Astrocyte of the hippocampus (primary cell): ENCODE measurements around the gene CHERP.
"Not testable (repeated sequence)": the region's sequence is repeated elsewhere in the genome, so short reads cannot be mapped to it uniquely, and the experiment has no call there.

ENCODE experiments used
- DNase-seq: peaks from one replicate; pipeline ENCODE4 v3.0.0; 2011; ENCODE audit warnings: low read depth, low spot score

Gene CHERP

DNA sequence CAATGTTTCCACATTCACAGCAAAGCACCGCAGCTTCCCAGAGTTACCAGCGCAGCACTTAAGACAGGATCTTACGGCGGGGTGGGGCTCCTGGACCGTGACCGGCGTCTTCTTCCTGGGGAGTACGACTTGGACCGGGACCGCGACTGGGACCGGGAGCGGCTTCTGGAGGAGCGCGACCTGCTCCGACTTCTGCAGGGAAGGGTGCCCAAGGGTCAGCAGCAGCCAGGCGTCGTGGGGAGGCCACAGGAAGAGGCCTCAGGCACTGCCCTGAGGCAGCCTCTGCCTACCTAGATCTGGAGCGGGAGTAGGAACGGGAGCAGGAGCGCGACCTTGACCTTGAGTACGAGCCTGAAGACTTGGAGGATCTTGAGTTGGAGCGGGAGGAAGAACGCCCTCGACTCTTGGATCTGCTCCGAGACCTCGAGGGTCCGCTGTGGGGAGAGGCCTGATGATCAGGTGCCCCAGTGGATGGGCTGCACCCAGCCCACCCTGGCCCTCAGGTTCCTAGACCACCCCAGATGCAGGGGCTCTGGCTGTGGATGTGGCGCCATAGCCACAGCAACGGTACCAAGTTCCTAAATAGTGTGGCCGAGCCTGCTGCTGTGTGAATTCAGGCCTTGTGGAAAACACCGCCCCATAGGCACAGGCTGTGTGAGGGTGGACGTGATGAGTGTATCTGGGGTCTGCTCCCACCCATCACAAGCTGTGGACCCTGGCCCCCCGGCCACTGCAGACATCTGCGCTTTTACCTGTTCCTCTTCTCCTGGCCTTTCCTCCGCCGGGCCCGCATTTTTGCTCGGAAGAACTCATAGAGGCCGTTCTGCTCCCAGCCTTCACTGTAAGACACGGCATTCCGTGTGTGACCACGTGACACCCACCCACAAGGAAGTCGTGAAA is 21.9 kb downstream of the CHERP start:
- DNase-seq: no peak

DNA sequence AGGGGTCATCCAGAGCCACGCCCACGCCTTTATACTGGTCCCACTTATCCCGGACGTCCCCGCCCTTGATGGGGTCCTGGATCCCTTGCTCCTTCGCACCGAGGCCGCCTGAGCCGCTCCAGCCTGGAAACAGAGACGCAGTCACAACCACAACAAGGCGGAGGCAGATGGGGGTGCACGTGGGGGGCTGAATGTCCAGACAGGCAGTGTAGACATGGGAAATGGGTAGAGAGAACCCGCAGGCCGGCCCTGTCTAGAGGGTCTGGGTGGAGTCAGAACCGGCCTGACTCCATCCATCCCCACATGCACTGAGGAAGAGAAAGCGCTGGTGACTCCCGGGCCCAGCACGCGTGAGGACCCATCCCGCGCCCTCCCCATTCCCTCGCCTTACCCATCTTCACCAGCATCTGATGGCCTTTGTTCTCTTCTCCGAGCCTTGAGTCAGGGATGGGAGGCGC is 23.0 kb downstream of the CHERP start:
- no peak for DNase-seq

DNA sequence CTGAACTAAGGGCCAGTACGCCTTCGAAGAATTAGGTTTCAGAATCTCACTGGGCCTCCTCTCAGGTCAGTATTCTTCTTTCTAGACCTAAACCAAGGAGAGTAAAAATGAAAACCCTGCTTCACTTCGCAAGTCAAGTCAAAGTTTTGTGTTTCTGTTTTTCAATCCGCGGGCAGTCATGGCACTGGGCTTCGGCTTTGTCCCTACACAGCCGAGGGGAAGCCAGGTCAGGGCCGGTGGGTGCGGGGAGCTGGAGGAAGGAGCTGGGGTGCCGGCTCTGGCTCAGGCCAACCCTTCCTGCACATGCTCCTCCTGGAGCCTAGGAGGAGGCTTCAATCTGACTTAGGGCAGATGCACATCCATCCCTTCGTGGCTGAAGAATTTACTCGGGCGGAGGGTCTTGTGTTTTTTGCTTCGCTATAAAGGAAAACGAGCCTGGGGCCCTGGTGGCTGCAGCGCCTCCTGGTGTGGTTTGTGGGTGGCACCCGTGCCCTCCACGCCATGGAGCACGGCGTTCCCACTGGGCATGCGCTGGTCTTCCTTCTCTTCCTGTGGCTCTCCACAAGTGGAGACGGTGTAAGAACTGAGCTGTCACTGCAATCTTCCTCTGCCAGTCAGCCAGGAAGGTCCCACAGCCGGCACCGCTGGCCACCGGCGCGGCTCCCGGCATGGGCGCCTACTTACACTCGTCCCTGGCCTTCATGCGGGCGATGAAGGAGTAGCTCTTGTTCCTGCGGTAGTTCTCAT is 23.6 kb downstream of the CHERP start:
- no peak for DNase-seq

DNA sequence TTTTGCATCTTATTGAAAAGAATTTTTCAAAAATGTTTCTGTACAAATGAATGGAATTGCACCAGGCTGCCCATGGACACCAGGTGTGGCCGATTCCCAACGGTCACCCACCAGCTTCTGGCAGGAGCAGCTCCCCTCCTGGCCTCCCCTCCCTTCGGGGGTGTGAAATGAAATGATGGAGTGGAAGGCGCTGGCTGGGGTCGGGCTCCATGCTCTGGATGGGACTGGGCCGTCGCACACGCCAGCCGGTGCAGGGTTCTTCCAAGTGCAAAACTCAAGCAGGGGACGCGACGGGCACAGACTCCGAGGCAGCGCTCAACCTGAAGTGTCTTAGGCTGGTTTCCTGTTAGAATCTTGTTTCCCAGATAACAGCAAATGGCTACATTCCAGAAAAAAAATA is 24.2 kb downstream of the CHERP start:
- DNase-seq: no peak

DNA sequence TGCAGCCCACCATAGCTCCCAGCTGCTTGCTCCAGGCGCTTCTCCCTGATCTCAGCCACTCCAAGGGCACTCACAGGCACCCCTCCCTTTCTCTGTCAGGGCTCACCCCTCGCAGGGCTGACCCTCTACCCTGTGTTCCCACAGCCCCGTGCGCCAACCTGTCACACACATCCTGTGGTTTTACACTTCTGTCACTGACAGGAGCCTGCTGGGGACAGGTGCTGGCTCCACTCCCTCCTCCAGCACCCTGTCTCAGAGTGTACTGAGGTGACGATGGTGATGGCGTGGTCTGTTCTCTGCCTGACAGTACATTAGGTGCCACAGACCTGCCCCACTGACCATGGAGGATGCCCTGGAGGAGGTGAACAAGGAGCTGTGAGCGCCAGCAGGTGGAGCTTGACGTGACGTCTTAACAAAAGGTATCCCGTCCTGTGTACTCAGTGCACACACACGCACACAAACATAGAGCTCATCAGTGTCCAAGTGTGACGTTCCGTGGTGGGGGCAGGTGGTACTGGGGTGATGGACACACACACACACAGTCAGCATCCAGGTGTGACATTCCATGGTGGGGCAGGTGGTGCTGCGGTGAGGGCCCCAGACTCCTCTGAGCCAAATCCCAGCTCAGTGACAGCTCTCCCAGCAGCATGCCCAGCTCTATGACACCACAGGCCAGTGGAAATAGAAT is 25.2 kb downstream of the CHERP start:
- DNase-seq: no peak

DNA sequence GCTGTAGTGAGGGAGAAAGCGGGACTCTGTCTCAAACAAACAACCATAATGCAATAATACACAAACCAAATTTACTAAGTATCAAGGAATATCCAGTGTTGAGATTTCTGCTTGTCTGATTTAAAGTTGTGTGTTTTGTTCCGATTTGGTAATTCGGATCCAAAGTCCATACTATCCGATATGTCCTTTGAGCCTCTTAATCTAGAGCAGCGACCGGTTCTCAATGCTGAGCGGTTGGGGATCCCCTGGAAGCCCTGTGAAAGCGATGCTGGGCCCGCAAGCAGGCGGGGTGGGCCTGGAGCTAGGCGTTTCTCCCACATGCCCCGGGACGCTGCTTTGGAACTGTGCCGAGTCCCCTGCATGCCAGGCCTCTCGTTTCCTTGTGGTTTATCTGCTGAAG is 25.9 kb downstream of the CHERP start:
- DNase-seq: no peak

DNA sequence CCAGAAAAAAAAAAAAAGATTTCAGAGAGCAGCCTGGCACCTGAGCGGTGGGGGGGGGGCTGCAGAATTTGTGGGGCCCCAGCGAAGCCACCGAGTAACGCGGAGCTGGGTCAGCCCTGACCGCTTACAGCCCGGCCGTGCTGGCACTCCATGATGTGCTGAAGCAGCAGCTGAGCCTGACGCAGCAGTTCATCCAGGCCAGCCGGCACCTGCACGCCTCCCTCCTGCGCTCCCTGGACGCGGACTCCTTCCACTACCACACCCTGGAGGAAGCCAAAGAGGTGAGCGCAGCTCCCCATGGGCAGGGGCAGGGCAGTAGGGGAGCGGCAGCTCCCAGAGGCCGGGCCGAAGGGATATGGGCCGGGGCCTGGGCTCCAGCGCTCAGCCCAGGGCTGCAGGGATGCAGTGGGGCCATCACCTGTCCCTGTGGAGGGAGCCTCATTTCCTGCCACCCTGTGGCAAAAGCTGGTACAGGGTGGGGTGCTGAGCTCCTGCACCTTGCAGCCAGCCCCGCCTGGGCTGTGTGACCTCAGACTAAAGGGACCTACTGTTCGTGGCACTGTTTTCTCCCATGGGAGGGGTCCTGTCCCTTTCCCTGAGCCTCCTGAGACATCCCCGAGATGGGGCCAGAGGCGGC is 27.7 kb downstream of the CHERP start:
- DNase-seq: no peak

DNA sequence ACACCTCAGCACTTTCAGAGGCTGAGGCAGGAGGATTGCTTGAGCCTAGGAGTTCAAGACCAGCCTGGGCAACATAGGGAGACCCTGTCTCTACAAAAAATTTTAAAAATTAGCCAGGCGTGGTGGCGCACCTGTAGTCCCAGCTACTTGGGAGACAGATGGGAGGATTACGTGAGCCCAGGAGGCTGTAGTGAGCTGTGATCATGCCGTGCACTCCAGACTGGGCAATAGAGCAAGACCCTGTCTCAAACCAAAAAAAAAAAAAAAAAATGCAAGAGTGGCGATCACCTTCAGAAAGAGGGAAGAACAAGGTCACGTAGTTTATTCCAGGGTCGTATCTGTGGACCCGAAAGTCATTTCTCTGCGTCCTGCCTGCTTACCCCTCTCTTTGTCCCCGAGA is 29.6 kb downstream of the CHERP start:
- not testable (repeated sequence) for DNase-seq

DNA sequence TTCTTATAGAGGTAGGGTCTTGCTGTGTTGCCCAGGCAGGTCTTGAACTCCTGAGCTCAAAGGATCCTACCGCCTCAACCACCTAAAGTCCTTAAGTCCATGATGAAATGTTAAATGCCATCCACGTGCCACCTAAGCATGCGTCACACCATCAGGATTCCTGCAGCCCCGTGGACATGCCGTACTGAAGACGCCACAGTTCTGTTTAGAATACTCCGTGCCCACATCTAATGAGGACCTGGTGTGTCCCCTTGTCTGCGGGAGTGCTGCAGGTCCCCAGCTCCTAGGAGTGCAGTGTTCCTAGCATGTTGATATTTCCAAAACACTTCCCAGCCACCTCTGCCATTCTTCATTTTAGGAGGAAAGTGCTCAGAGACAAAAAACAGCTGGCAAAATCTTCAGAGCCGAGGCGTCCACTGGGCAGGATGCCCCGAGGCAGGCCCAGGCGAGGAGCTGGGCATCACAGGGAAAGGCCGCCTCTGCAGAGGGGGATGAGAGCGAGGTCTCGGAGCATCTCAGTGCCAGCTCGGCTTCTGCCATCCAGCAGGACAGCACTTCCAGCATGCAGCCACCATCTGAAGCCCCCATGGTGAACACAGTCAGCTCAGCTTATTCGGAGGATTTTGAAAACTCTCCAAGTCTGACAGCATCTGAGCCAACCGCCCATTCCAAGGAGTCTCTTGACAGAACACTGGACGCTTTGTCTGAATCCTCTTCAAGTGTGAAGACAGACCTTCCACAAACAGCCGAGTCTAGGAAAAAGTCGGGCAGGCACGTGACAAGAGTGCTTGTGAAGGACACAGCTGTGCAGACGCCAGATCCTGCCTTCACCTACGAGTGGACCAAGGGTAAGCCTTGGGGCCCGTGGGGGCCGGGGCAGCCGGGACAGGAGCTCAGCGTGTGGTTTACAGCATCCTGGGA is 32.8 kb downstream of the CHERP start:
- peak; percentile 74 for DNase-seq

DNA sequence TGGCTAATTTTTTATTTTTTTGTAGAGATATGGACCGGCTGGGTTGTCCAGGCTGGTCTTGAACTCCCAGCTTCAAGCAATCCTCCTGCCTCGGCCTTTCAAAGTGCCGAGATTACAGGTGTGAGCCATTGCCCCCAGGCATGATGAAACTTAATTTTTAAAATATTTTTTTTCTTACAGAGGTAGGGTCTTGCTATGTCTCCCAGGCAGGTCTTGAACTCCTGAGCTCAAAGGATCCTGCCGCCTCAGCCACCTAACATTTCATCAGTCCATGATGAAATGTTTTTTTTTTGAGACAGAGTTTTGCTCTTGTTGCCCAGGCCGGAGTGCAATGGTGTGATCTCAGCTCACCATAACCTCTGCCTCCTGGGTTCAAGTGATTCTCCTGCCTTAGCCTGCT is 33.7 kb downstream of the CHERP start:
- no peak for DNase-seq

DNA sequence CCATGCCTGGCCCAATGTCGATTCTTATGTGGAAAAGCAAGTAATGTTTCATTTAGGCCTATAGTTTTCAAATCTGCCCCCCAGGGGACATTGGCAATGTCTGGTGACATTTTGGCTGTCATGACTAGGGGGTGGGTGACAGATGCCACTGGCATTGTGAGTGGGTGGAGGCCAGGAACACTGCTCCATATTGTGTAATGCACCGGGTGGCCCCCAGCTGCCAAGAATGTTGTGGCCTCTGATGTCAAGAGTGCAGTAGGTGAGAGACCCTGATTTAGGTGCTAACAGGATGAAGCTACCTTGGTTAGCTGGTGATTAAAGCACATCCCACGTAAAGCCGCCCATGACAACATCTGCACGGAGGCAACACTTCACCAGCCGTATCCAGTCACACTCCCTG is 35.3 kb downstream of the CHERP start:
- no peak for DNase-seq

DNA sequence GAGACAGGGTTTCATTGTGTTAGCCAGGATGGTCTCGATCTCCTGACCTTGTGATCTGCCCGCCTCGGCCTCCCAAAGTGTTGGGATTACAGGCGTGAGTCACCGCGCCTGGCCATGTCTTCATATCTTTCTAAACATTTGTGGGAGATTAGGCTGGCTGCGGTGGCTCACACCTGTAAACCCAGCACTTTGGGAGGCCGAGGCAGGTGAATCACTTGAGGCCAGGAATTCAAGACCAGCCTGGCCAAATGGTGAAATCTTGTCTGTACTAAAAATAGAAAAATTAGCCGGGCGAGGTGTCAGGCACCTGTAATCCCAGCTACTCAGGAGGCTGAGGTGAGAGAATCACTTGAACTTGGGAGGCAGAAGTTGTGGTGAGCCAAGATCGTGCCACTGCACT is 36.1 kb downstream of the CHERP start:
- DNase-seq: not testable (repeated sequence)

DNA sequence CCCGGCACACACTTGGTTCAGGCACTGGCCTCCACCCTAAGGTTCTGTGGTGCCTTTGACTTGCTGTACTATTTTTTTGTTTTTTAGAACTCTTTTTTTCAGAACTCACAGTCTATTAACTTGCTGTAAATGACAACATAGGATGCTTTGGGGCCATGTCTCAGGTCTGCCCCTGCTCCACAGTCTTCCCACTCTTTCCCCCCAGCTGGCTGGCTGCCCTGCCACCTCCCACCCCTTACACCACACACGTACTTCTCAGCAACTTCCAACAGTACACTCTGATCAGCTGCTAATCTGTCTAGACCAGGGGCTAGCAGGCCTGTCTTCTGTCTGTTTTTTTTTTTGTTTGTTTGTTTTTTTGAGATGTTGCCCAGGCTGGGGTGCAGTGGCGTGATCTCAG is 38.0 kb downstream of the CHERP start:
- DNase-seq: no peak

DNA sequence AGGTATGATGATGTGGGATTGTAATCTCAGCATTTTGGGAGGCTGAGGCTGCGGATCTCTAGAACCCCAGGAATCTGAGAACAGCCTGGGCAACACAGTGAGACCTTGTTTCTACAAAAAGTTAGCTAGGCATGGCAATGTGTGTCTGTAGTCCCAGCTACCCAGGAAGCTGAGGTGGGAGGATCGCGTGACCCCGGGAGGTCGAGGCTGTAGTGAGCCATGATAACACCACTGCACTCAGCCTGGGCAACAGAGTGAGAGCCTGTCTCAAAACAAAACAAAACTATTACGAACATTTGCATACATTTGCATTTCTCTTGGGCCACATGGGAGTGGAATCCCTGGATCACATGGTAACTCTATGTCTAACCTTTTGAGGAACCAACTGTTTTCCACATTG is 44.4 kb downstream of the CHERP start:
- no peak for DNase-seq

DNA sequence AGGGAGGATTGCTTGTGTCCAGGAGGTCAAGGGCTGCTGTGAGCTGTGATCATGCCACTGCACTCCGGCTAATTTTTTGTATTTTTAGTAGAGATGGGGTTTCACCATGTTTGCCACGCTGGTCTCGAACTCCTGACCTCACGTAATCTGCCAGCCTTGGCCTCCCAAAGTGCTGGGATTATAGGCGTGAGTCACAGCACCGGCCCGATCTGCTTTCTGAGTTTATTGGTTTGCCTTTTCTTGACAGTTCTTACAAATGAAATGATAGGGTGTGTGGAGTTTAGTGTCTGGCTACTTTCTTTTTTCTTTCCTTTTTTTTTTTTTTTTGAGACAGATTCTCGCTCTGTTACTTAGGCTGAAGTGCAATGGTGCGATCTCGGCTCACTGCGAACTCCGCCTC is 45.2 kb downstream of the CHERP start:
- DNase-seq: no peak

DNA sequence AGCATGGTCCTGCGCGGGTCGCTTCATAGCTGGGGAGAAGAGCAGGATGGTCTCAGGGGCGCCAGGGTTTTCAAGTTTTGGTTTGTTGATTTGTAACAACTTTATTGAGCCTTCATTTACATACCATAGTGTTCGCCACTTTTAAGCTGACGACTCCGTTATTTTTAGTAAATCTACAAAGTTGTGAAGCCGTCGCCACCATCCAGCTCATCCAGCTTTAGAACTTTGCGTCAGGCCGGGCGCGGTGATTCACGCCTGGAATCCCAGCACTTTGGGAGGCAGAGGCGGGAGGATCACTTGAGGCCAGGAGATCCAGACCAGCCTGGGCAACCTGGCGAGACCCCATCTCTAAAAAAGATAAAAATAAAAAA is 45.6 kb downstream of the CHERP start:
- DNase-seq: peak; percentile 62

DNA sequence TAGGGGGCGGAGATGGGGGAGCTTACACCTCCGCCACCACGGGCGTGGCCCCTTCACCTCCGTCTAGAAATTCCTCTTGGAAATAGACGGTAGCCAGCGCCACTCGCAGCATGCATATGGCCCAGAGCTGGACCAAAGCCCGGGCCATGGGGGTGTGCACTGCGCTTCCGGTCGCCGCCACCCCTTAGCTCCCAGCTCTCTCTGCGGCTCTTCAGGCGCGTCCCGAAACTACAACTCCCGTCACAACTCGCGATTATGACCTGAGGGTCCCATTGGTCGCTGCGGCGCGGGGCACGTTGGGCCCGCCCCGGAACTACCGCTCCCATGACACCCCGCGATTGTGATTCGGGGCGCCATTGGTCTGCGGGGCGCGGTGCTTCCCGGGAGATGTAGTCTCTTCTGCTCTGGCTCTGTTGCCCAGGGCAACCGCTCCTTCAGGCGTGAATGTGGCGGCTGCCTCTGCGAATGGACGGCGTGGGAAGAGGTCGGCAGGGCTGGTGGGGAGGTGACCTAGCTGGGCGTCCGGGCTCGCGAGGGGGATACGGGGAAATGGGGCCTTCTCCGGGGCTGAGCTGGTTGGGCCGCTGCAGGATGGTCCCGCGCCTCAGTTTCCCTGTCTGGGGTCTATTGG is 46.1 kb downstream of the CHERP start, which contains the start of the genes C19orf44 and CALR3:
Gene C19orf44, plus strand, starts transcription at position 413 of the 631 bp plus-strand sequence. CDS start 4,399 bp downstream, outside the sequence.
Gene CALR3, minus strand, starts transcription at position 186 of the 631 bp plus-strand sequence. Its CDS starts 38 bp downstream, at position 148.
- DNase-seq: peak; percentile 100

DNA sequence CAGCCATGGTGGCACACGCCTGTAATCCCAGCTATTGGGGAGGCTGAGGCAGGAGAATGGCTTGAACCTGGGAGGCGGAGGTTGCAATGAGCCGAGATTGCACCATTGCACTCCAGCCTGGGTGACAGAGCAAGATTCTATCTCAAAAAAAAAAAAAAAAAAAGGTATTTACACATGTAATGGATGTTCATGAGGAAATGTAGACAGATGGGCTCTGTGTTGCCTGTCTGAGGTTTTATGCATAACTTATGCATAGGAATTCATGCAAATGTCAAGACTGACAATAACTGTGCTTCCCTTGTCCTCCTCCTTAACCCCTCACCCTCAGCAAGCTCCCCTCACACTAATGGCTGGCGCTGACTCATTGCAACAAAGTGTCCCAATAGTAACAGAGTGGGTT is 55.8 kb downstream of the CHERP start:
- DNase-seq: not testable (repeated sequence)

DNA sequence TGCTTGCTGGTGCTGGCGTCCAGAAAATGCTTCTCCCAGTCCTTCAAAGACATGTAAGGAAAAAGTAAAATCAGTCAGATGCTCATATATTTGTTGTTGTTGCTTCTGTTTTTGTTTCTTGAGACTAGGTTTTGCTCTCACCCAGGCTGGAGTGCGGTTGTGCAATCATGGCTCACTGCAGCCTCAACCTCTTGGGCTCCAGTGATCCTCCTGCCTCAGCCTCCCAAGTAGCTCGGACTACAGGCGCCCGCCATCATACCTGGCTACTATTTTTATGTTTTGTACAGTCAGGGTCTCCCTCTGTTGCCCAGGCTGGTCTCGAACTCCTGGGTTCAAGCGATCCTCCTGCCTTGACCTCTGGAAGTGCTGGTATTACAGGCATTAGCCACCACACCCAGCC is 59.5 kb downstream of the CHERP start:
- DNase-seq: no peak

DNA sequence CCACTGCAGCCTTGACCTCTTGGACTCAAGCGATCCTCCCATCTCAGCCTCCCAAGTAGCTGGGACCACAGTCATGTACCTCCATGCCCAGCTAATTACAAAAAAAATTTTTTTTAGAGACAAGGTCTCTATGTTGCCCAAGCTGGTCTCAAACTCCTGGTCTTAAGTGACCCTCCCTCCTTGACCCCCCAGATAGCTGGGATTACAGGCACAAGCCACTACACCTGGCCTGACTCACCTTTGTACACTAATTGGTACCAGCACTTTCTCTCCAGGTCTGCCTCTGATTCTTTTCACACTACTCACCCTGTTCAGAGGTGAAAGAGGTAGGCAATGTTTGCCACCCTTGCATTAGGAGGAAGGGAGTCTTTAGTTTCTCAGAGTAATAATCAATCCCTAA is 64.9 kb downstream of the CHERP start:
- no peak for DNase-seq
